Measurements from ENCODE around the gene FOXP1.
A peak's percentile ranks its signal among the peaks of the same experiment; 100 is the strongest.

FOXP1 gene

DNA sequence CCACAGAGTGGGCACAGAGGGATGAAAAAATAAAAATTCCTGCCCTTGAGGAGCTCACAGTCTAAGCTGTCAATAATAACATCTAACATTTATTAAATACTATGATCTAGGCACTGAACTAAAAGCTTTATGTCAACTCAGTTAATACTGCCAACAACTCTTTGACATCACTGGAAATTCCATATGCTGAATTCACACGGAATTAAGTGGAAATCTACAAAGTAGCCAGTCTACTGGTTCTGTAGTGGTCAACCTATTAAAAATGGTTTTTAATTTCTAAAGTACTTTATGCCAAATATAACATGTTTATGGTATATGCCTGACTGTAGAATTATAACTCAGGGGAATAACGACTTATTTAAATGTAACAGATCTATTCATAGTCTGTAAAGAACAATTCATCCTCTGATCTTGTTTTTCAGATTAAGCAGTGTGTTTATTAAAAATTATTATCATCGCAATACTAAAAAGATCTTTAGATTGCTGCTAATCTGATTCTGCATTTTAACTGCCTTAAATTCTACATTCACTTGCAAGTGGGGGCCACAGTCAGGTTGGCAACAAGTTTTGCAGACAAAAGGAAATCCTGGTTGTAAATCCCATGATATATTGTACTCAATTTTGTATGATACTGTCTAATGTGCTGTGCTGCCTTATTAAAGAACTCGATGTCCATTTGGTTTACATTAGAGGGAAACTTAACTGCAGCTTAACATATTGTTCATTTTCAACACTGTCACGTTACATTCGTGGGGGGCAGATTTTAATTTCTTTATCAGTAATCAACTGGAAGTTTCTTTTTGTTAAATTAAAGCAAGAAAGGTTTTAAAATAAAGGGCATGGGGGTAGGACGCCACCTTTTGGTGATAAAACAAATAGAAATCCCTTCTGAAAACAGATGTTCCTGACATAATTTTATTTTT, 2.6 kb upstream of the FOXP1 start:
- DNase-seq, result no peak

DNA sequence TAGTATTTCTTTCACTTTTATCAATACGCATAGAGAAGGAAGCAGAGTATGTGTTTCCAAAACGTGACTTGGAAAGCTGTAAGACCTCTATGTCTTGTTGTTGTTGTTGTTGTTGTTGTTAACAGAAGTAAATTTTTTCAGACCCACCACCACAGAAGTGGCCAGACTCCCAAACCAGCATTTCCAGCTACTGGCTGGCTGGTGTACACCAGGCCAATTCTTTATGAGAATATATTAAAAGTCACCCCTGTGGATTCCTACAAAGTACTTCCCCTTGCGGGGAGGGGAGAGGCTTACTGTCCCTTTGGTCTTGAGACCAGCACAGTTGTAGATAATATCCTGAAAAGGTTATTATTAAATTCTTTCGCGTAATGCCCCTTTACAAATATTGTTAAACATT, 1.6 kb upstream of the FOXP1 start:
- peak; percentile 37 for DNase-seq

DNA sequence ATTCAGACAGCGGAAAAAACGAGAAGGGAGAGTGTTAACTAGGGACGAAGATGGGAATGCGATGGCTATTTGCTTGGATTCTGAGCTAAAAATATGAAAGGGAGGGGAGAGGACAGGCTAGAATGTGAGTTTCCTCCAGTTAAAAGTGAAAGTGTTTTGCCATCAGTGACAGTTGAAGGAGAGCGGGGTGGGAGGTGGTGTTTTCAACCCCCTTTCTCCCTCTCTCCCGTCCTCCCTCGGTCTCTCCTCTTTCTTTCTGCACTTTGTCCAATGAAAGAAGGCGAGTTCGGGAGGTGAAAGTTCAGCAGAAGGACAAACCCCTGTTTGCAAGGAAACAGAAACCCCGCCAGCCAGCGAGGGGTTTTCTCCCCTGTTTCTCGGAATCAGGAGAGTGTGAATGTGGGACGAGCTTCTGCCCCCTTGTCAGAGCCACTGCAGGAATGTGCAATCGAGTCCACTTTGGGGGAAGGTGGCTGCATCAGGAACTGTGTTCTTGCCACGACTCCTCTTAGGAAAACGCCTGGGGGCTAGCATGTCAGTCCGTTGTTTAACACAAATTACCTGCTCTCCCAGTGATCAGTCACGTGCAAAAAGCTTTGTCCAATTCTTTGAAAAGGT, 975 bp upstream of the FOXP1 start:
- DNase-seq, result peak; percentile 80

DNA sequence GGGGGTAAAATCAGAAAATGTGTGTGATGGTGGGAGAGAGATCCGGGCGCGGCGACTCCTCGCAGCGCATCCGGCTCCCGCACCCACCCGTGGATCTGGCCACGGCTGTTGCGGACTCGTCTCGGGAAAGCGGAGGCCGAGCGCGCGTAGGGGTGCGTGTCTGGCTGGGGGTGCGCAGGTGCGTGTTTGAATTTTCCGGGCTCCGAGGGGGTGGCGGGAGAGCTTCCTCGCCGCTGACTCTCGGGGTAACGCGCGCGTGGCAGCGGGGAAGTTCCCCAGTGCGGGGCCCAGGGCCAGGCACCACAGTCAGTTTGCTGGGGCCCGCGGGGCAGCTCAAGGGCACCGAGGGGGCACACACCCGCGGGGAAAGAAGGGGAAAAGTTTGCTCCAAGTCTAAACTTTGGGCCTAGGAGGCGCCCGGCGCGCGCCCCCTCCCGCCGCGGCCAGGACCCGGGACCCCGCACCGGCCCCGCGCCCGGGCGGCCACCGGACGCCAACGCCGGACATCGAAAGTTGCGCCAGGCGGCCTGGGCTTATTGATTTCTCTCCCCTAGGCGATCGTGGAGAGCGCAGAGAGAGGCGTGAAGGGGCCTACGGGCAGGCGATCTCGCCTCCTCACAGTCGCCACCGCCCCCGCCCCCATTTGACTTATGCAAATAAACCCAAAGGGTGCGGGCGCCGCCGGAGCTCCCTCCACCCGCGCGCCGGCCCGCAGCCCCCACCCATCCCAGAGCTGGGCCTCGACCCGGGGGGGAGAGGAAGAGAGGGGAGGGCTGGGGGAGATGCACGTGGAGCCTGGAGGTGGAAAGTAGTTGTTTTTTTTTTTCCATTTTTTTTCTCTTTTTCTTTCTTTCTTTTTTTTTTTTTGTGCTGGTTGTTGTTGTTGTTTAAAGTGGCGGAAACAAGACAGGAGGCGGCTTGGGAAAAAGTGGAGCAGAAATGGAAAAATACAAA, 639 bp downstream of the FOXP1 start:
- DNase-seq, result peak; percentile 81

DNA sequence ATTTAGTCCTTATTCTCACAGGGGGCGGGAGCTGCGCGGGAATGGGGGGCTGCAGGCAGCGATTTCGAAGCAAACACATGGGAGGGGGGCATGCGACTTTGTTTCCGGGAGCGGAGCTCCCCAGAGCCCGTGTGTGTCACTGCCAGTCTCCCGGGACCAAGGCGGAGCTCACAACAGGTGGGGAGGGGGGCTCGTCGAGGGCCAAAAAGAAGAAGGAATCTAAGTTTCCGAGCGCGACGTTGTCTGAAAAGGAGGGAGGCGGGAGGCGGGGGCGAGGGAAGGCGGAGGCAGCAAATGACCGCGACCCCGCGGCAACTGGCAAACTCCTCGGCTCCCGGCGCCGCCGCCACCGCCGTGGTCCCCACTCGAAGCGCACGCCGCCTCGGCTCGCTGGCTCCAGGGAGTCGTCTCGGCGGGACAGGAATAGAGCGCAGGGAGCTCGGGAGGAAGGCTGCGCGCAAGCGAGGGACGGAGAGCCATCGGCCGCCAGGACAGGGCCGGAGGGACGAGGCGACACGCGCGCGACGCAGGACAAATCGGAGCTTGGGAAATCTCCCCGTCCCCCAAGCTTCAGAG, 1.4 kb downstream of the FOXP1 start:
- peak; percentile 67 for DNase-seq

DNA sequence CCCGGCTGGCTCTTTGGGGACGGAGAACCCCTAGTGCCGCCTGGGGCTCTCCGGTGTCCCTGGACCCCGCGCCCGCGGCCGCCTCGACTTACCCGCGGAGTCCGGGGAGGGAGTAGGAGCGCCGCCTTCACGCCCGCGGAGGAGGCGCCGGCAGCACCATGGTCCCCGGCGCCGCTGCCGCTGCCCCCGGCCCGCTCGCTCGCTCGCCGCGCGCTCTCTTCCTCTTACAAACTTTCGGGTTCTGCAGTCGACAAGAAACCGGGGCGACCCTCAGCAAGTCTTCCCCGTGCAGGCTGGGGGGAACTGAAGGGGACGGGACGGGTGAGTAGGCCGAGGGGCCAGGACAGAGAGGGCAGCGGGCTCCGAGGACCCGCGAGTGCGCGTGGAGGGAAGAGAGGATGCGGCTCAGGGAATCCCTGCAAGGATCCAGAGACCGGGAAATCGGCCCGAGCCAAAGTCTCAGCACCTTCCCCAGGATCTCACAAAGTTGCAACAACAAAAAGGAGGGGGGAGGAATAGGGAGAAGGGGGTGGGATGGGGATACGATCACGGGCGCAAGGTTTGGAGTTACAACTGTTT, 2.0 kb downstream of the FOXP1 start:
- peak; percentile 59 for DNase-seq

DNA sequence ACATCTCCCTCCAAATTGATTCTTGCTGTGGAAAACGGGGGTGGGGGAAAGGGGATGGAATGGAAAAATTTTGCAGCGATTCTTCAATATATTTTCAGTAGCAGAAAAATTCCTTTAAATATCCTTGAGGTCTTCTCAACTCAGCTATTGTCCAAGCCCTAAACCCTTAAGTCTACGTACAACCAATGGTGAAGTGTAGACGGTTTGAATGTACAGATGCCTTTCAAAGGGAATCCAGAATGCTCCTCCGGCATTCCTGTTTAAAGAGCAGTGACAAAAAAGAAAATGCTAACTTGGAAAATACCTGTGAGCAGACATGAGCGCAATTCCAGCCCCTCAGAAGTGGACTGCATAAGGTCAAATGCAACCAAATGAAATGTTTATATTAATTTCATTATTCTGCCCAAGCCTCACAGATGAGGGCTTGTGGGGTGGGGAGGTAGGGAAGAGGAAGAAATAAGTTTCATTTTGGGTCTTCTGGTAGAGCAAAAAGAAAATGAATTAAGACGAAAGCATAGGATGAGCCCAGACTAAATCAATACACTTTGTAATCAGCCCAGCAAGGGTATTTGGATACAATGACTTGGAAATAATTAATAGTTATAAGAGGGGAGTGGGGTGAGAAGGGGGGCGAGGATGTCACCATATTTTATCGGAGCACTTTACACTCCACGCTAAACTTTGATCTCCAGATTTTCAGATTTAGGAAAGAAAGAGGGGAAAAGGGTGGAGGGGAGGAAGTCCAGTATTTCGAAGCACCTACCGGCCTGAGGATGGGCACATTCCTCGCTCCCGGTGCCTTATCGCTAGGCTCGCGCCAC, 2.7 kb downstream of the FOXP1 start:
- no peak for DNase-seq

DNA sequence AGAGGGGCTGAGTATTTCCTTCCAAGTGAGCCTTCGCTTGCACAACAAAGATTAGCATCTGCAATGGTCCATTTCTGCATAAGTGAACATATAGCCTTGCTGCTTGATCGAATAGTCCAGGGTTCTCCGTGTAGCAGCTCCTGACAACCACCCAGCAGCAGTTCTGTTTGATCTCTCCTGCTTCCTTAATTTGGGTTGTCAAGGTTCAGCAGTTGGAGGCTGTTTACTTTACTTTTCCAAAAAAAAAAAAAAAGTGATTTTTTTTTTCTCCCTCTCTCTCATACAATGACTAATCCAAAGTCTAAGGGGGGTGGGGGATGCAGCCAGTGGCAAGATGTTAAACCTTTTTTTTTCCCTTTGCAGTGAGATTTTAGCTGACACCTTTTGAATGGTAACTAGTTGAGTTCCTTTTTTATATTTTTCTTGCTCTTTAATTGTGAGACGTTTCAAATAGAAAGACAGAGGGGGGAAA, 3.6 kb downstream of the FOXP1 start:
- DNase-seq, result no peak

DNA sequence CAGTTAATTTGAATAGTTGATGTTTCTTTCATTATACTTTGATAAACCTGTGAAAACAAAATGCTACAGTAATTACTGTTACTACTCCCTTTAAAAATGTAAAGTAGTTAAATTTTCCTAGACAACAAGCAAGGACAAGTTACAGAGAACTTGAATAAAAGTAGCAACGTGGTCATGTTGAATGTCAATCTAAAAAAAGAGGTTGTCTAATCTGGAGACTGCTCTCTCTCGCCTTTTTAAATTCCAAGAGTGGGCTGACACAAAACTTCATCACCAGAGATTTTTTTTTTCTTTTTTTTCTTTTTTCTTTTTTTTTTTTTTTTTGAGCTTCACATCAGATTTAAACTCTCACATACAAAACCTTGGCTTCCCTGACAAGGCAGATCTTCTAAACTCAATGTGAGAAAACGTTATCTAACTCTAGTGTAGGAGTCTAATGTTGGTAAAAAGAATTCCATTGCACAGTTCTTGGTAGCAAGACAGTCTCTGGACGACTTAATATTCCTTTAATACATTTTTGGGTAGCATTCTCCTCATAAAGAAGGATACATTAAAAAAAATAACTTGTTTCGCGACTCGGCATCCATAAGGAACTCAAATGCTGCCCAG, 4.1 kb downstream of the FOXP1 start:
- DNase-seq, result no peak

DNA sequence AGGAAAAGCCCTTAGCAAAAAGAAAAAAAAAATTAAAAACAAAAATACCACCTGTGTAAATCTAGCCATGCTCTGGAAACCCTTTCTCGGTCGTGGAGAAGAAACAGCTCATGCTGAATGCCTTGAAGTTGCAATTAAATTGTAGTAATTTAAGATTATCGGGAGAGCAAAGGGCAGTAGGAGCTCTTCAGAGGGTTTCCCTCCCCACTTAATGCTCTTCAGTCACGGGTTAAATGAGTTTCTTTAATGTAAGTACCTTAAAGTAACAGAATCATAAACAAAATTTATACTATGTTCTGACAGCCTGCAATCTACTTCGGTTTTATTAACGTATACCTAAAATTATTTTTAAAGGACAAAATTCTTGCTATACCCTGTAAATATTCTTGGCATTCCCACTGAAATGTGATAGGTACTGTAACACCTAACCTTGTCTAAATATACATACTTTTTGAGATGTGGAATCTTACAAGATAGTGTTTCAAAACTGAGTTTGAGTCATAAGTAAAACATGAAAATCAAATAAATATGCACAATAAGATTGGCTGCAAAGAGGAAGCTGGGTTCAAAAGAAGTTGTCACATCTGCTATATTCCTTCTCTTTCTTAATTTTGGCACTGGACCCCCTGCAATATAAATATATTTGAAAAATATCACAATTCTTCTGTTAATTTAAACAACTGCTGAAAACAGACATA, 5.3 kb downstream of the FOXP1 start:
- no peak for DNase-seq

DNA sequence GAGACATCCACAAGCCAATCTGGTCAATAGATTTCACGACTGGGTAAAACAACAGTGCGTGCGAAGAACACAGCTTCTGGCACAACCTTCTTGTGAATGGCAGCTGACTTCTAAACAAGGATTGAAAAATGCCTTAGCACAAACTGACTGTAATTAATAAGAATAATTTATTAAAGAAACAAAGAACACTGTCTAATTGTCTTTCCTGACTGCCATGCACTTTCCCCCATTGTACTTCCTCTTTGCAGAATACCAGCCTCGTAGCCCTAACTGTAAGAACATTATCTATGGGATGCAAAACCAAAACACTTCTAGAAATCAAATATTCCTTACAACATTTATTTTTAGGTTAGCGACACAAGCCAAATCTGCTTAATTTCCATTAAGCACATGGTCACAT, 6.5 kb downstream of the FOXP1 start:
- no peak for DNase-seq

DNA sequence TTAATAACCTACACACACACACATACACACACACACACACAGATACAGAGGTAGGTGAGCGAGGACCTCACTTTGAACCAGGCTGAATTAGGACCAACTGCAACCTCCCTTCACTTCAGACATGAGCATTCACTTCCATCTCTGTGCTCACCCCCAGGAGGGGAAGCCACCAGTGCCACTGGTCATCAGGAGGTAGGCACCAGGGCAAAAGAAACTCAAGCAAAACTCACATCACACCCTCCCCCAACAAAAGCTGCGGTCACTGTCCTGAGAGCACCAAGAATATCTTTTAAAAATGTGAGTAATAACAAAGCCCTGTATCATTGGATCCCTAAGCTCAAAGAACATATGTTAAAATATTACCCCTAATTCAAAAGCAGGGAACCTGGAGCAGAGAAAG, 8.1 kb downstream of the FOXP1 start:
- DNase-seq, result no peak

DNA sequence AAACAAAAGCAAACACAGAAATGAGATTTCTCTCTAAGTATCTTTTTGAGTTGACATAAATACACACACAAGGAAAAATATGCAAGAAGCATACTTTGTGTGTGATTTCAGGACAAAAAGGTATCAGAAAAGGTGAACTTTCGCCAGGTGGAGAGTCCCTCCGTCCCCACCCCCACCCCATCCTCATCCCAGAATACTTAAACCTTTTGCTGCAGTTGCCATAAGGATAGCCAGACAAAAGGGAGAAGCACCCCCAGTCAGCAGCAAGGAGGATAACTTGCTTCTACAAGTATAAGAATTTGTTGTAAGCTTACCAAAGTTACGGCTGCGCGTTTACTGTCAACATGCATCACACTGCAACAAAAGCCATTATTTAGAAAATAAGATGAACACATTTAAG, 10.3 kb downstream of the FOXP1 start:
- DNase-seq, result no peak

DNA sequence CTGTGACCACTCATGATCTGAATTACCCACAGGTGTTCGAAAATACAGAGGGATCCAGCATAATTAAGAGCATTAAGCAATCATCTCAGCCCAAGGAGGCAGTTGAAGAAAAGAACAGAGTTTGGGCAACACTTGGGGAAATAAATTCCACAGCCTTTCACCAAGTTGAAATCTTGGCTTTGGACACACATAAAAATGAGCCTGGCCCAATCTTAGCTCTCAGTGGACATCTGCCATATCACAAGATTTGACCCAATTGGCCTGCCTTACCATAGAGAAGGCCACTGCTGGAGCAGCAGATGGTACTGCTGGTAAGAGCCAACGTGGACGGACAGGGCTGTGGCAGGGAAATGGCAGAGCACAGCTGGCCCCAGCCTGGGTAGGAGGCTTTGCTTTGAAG, 13.0 kb downstream of the FOXP1 start:
- DNase-seq, result no peak

DNA sequence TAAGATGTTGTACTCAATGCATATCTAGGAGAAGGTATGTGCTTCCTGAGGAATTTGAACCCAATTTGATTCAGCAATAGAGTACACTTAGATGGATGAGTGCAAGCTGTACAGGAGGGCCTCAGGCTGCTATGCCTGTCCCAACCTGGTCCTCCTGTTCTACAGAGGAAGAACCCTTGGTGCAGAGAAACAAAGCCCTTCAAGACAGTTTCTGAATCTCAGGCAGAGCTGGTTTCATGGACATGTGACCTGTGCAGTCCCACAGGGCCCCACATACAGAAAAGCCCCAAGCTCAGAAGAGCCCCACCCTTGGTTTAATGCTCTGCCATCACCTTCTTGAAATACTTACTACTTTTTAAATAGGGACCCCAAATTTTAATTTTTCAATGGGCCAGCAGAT, 15.3 kb downstream of the FOXP1 start:
- no peak for DNase-seq

DNA sequence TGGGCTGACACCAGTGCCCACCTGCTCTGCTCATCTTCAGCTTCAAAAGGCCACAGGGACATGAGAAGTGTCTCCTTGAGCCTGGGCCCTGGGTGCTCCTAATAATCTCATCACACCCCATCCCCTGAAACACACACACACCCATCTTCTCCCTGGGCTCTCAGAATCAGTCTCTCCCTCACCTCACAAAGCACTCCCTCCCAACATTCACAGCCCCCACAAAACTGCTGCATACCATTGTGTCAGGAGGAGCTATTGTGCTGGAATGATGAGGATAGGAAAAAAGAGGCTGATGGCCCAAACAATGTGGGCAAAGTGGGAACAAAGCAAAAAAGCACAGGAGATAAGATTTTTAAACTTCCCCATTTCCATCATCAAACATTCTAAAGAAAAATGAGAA, 16.8 kb downstream of the FOXP1 start:
- no peak for DNase-seq

DNA sequence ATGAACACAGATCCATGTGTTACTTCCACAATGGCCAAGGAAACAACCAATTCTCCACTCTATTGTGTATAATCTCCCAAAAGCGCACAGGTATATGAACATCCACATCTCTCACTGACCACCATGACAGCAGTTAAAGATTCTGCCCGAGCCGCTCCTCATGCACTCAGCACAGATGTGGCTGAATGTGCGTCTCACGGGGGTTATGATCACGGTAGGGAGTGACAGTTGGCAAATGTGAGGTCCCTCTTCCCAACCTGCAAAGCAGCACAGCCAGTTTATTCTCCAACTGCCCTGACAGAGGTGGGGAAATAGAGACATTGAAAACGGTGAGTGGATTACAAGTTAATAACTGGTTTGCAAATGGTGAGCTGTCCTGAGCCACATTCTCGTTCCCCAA, 17.6 kb downstream of the FOXP1 start:
- no peak for DNase-seq

DNA sequence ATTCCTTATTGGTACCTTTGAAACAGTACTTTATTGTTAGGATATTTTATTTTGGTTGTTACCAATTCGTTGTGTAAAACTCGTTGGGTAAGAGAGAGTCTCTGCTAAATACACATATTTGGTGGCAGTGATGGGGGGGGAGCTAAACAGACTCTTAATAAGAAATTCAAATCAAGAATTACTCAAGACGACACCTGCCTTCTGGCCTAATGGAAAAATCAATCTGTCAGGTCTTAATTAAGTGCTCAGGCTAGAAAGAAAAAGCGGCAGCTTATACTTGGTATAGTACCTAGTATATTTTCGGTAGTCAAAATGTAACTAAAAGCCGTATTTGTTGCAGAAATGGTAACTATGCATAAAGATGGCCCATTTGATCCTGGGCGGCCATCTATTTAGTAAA, 18.2 kb downstream of the FOXP1 start:
- no peak for DNase-seq

DNA sequence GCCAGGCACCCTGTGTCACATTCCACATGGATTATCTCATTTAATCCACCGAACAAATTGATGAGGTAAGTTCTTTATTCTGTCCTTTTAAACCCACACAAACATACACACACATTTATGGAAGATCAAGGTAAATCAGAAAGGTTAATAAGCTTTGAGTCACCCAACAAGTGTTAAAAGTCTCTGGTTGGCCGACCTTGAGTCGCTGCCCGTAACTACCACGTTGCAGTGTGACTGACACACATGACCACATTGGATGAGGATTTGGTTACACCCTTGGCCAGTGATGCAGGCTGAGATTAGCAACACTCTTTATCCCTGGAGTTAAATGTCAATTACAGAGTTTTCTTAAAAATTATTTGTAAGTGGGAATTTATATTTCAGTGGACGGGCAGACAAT, 19.2 kb downstream of the FOXP1 start:
- no peak for DNase-seq

DNA sequence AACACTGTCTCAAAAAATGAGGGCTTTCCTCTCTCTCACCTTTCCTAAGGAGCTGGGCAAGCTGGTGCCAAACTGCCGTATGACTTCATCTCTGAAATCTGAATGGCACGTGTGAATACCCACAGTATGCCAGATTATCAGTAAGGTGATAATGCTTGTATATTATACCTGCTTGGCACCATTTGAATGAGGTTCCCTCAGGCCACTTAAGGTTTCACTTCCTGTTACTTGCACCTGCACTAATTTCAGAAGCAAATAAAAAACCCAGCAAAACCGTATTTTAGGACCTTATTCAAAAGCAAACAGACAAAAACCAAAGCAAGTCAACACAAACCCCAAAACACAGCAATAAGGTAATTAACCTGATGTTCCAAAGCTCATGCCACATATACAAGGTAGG, 19.7 kb downstream of the FOXP1 start:
- no peak for DNase-seq

DNA sequence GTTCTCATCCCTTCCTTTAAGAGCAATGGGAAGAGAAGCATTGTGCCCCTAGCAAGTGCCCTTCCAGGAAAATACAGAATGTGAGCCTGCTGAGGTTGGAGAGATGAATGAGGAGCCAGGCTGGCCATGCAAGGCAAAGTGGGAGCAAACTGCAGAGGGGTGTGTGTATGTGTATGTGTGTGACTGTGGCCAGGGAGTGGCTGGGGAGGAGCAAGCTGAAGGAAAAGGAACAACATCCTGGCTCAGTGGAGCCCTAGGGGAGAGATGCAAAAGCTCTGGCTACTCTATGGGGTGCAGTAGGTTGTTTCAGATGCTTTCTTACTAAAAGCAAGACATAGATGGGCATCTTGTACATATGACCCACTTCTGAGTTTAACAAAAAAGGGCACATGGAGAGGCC, 20.6 kb downstream of the FOXP1 start:
- no peak for DNase-seq

Measured in stimulated activated CD8-positive, alpha-beta memory T cell treated with anti-CD3 and anti-CD28 coated beads, Interleukin-4, amount 100 ng/mL, for 48 hours (primary cell).